Keratinocyte (primary cell): ENCODE measurements around the gene TNIK.

ENCODE experiments used
- EZH2 ChIP-seq: IDR thresholded peaks from one replicate; pipeline ENCODE4 v1.6.1; 2012; ENCODE audit warnings: inconsistent platforms, mild to moderate bottlenecking, low read length, moderate library complexity
- TF ChIP-seq, protein P1 (sequence below), 3 experiments: IDR thresholded peaks in 1 of 3; conservative IDR thresholded peaks in 1 of 3; optimal IDR thresholded peaks in 1 of 3; 2 replicates in 2 of 3; 3 replicates in 1 of 3; pipeline versions ENCODE3 to v1.5.1; 2011; ENCODE audit warnings: low read length in 3 of 3, mild to moderate bottlenecking in 3 of 3, moderate library complexity in 2 of 3, control low read depth in 1 of 3, inconsistent platforms in 1 of 3; ENCODE audit not compliant: insufficient read depth in 2 of 3; ENCODE audit errors: extremely low read depth in 1 of 3

DNA sequence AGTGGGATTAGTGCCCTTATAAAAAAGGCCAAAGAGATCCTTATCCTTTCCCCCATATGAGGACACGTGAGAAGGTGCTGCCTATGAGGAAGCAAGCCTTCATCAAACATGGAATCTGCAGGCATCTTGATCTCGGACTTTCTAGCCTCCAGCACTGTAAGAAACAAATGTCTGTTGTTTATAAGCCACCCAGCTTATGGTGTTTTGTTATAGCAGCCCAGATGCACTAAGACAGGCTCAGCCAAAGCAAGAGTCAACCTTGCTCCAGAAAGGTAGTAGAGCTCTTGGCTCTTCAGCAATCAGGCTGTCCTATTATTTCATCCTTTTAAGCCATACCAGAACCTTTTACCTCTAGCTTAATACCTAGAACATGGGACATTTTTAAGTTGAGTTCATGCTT lies 12.3 kb upstream of the TNIK start:
- TF ChIP-seq, protein P1, sequence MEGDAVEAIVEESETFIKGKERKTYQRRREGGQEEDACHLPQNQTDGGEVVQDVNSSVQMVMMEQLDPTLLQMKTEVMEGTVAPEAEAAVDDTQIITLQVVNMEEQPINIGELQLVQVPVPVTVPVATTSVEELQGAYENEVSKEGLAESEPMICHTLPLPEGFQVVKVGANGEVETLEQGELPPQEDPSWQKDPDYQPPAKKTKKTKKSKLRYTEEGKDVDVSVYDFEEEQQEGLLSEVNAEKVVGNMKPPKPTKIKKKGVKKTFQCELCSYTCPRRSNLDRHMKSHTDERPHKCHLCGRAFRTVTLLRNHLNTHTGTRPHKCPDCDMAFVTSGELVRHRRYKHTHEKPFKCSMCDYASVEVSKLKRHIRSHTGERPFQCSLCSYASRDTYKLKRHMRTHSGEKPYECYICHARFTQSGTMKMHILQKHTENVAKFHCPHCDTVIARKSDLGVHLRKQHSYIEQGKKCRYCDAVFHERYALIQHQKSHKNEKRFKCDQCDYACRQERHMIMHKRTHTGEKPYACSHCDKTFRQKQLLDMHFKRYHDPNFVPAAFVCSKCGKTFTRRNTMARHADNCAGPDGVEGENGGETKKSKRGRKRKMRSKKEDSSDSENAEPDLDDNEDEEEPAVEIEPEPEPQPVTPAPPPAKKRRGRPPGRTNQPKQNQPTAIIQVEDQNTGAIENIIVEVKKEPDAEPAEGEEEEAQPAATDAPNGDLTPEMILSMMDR (optimal IDR thresholded peaks at IDR 0.05 in 1 of 3, IDR thresholded peaks at IDR 0.05 in 1 of 3, conservative IDR thresholded peaks at IDR 0.05 in 1 of 3; ENCODE audit: extremely low read depth in 1 of 3, insufficient read depth in 2 of 3, low read length in 3 of 3) = no peak
- no peak for TF ChIP-seq EZH2
